Lung (tissue), 12 donors: ENCODE results near the gene HPSE2. TPM values are rescaled to one million over a fixed set of nuclear protein-coding genes. Genes with fewer than 3 reads are reported as not detected.

Source experiments
- ATAC-seq: fragments of 200-7000 bp; cut with Tn5 transposase; one replicate; pipeline ENCODE4 v1.9.1; 2020; ENCODE audit warnings: moderate number of reproducible peaks; ENCODE audit not compliant: insufficient read depth, low FRiP score
- DNase-seq, 3 donors: peaks; one replicate each; pipeline ENCODE4 v3.0.0-alpha.2; 2013 to 2017
- H3K27ac ChIP-seq, 2 donors: one replicate each; pipeline ENCODE4 v1.5.1; 2013; ENCODE audit warnings: mild to moderate bottlenecking in 2 of 2, moderate library complexity in 2 of 2, control low read depth in 1 of 2, inconsistent platforms in 1 of 2, low read depth in 1 of 2, low read length in 1 of 2
- H3K27me3 ChIP-seq, 3 donors: one replicate each; pipeline ENCODE4 v1.5.1; 2013; ENCODE audit warnings: low read length in 2 of 3; ENCODE audit not compliant: control insufficient read depth in 3 of 3, insufficient read depth in 3 of 3
- H3K36me3 ChIP-seq, 4 donors: one replicate each; pipeline ENCODE4 v1.5.1; 2013; ENCODE audit warnings: low read length in 4 of 4, mild to moderate bottlenecking in 1 of 4, moderate library complexity in 1 of 4; ENCODE audit not compliant: control insufficient read depth in 4 of 4, insufficient read depth in 4 of 4
- H3K4me1 ChIP-seq, 5 donors: one replicate each; pipeline ENCODE4 v1.5.1; 2013; ENCODE audit warnings: low read length in 5 of 5, mild to moderate bottlenecking in 2 of 5, moderate library complexity in 1 of 5; ENCODE audit not compliant: control insufficient read depth in 5 of 5, insufficient read depth in 5 of 5
- H3K4me3 ChIP-seq: one replicate; pipeline ENCODE4 v1.5.1; 2013; ENCODE audit warnings: mild to moderate bottlenecking, control low read depth, moderate library complexity
- H3K9ac ChIP-seq, 2 donors: one replicate each; pipeline ENCODE4 v1.5.1; 2013; ENCODE audit warnings: low read length in 2 of 2, control low read depth in 1 of 2; ENCODE audit not compliant: insufficient read depth in 1 of 2
- H3K9me3 ChIP-seq, 4 donors: one replicate each; pipeline ENCODE4 v1.5.1; 2013; ENCODE audit warnings: low read length in 3 of 4, mild to moderate bottlenecking in 1 of 4, moderate library complexity in 1 of 4; ENCODE audit not compliant: control insufficient read depth in 4 of 4, insufficient read depth in 3 of 4
- WGBS, 2 donors: extraction: QIAGEN DNeasy Blood & Tissue Kit; methylation state at CpG; one replicate each; pipeline ENCODE4 v1.1.7; 2013; 5-methylcytosine and 5-hydroxymethylcytosine counted together
- polyA plus RNA-seq, 2 donors: library from polyadenylated mRNA; stranded (reverse); fragments of 200-250 nt; gene quantifications; one replicate each; pipeline ENCODE4 v1.2.1, GENCODE V29; 2013
- total RNA-seq, 2 donors: library from RNA; depleted of rRNA in 1 of 2; stranded (reverse); fragments of >200 nt in 1 of 2; gene quantifications; one replicate each; pipeline ENCODE4 v1.2.1, GENCODE V29; 2014 to 2021
- TF ChIP-seq, protein P1 (sequence below): IDR thresholded peaks from 2 replicates; pipeline ENCODE4 v1.5.1; 2012; ENCODE audit warnings: mild to moderate bottlenecking; ENCODE audit errors: control extremely low read depth, extremely low read depth
- donor health status: control.
- donor health status: control.
- donor health status: Bipolar disorder and iron deficiency.
- donor health status: healthy.
- donor health status: DM: yes; HTN: yes; CAD: no.

HPSE2 gene
- total and polyA plus RNA-seq, 4 donors = 0.32 to 47.3 (median 1.9) TPM

DNA sequence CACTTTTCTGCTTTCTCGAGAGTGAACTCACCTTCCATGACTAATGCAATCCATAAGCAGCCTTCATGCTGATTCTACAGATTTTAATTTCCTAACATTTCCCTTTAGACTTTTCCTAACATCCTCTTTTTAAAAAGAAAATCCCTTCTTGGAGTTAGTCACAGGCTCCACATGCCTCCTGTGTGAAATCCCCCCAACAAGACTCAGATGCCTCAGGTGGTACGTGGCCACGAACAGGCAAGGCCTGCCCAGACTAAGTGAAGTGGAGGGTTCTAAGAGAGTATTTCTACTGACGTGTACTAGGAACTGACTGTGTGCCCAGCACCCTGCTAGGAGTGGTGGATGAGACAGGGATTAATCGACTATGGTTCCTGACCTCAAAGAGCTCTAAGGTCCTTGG is 663.1 kb downstream of the HPSE2 start:
- 73 to 76% methylated on average over 5 of the region's 5 CpGs for WGBS, 2 donors
- no peaks in the 10 kb centered on the region for H3K36me3 ChIP-seq
- no peaks in the 10 kb centered on the region for H3K4me1 ChIP-seq
- no peaks in the 10 kb centered on the region for H3K9me3 ChIP-seq
- no peak for DNase-seq
- H3K27me3 ChIP-seq = no peaks in the 10 kb centered on the region
- no peak for ATAC-seq
- no peak overlapping the region for H3K4me3 ChIP-seq
- H3K27ac ChIP-seq = no peak overlapping the region
- TF ChIP-seq, protein P1, sequence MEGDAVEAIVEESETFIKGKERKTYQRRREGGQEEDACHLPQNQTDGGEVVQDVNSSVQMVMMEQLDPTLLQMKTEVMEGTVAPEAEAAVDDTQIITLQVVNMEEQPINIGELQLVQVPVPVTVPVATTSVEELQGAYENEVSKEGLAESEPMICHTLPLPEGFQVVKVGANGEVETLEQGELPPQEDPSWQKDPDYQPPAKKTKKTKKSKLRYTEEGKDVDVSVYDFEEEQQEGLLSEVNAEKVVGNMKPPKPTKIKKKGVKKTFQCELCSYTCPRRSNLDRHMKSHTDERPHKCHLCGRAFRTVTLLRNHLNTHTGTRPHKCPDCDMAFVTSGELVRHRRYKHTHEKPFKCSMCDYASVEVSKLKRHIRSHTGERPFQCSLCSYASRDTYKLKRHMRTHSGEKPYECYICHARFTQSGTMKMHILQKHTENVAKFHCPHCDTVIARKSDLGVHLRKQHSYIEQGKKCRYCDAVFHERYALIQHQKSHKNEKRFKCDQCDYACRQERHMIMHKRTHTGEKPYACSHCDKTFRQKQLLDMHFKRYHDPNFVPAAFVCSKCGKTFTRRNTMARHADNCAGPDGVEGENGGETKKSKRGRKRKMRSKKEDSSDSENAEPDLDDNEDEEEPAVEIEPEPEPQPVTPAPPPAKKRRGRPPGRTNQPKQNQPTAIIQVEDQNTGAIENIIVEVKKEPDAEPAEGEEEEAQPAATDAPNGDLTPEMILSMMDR = no peak
- no peak overlapping the region for H3K9ac ChIP-seq

DNA sequence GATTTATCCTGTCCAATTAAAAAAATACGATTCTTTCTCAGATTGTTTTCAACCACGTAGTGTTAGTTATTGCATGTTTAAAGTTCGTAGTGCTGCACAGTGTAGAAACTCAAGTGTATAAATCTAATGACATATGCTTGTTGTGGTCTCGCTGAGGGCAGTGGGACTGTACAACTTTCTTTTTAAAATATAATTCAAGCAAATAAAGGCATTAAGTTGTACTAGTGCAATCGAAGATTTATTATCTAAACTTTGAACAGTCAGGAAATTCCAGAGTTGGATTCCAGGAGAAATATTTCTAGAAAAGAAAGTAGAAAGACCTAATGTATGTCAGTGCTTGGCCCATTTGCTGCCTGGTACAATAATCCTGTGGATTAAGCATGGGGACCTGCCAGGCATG is 664.8 kb downstream of the HPSE2 start:
- Histone ChIP-seq H3K9me3 (peaks cover 0 to 2% (median 0%) of the 10 kb centered on the region in 4 donors), H3K27ac (no peak overlapping the region), H3K27me3 (no peaks in the 10 kb centered on the region), H3K4me1 (peaks cover 0 to 1% (median 0%) of the 10 kb centered on the region in 5 donors), H3K9ac (no peak overlapping the region), H3K4me3 (no peak overlapping the region), H3K36me3 (no peaks in the 10 kb centered on the region)
- ATAC-seq (no peak), DNase-seq (no peak)
- 78 to 88% methylated on average over 5 of the region's 5 CpGs for WGBS, 2 donors
- TF ChIP-seq, protein P1 = no peak

DNA sequence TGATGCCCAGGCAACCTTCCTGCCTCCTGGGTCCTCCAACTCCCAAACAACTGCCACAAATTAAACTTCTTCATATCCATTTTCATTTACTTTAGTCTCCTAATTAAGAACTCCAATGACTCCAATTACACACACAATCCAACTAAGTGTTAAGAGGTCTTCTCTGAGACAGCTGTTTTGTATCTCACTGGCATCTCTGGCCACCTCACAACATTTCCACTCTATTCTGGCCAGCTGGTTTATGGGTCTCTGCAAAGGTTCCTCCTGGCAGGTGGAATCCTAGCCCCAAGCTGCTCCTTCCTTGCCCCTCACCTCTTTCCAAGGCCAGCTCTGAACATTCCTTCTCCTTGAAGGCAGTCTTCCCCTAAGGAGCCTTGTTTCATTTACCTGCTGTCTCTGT is 665.8 kb downstream of the HPSE2 start:
- H3K27ac ChIP-seq = no peak overlapping the region
- TF ChIP-seq, protein P1 = no peak

DNA sequence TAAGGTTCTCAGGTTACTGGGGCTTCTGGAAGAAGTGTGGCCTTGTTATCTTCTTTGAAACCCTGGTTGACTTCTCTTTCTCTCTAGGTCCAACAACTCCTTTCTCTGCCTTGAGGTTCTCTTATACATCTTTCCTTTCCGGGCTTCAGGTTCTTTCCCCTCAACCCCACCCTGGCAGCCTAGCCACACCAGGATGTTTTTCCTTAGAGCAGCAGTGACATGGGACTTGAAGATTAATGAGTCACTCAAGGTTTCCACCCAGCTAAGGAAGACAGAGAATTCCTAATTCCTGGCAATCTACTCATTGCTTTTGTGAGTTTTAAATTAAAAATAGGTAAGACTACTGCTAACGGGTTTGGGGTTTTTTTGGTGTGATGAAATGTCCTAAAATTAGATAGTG is 667.1 kb downstream of the HPSE2 start:
- Histone ChIP-seq H3K27ac (no peak overlapping the region), H3K9ac (no peak overlapping the region), H3K4me1 (peaks cover 0 to 1% (median 0%) of the 10 kb centered on the region in 5 donors), H3K36me3 (no peaks in the 10 kb centered on the region), H3K9me3 (peaks cover 0 to 2% (median 0%) of the 10 kb centered on the region in 4 donors), H3K4me3 (no peak overlapping the region), H3K27me3 (no peaks in the 10 kb centered on the region)
- DNase-seq (no peak), ATAC-seq (no peak)
- TF ChIP-seq, protein P1 = no peak
- 65 to 81% methylated on average over 2 of the region's 2 CpGs for WGBS, 2 donors

More for the DNA sequence above, 665.8 kb downstream of the HPSE2 start:
- DNase-seq = no peak
- Histone ChIP-seq H3K27me3 (no peaks in the 10 kb centered on the region), H3K4me3 (no peak overlapping the region), H3K9ac (no peak overlapping the region), H3K36me3 (no peaks in the 10 kb centered on the region), H3K9me3 (peaks cover 0 to 2% (median 0%) of the 10 kb centered on the region in 4 donors), H3K4me1 (peaks cover 0 to 1% (median 0%) of the 10 kb centered on the region in 5 donors)
- no peak for ATAC-seq
